Measurements from ENCODE around the gene SLC16A6. TPM values are rescaled to one million over a fixed set of nuclear protein-coding genes. Genes with fewer than 3 reads are reported as not detected.
"Not testable (repeated sequence)": the region's sequence is repeated elsewhere in the genome, so short reads cannot be mapped to it uniquely, and the experiment has no call there.

The SLC16A6 gene
- polyA plus RNA-seq, 3 donors, result 12.3 to 24.7 (median 14.0) TPM

GRCh38 chr17:68277807-68278206 is 13.1 kb downstream of the SLC16A6 start:
- peaks cover 86 to 98% of the 10 kb centered on the region in 2 donors for H3K36me3 Mint-ChIP-seq
- H3K27me3 Mint-ChIP-seq (ENCODE audit: low read depth in 3 of 3), result no peaks in the 10 kb centered on the region
- Histone ChIP-seq H3K4me2 (replicated peaks; ENCODE audit: extremely low read depth, low read length, poor library complexity, severe bottlenecking) (no peak overlapping the region), H3K9me3 (replicated peaks in 1 of 2; ENCODE audit: control insufficient read depth in 1 of 2, insufficient read depth in 1 of 2, low read length in 2 of 2) (no peaks in the 10 kb centered on the region), H3K4me3 (replicated peaks in 1 of 3; ENCODE audit: low read depth in 2 of 3, low read length in 3 of 3) (no peak overlapping the region), H3K36me3 (replicated peaks in 1 of 2; ENCODE audit: control insufficient read depth in 1 of 2, insufficient read depth in 2 of 2, low read length in 2 of 2) (peaks cover 70 to 94% of the 10 kb centered on the region in 2 donors), H4K20me1 (ENCODE audit: insufficient read depth, low read length) (peaks cover 90% of the 10 kb centered on the region), H3K27me3 (ENCODE audit: control insufficient read depth in 2 of 2, insufficient read depth in 2 of 2, low read length in 2 of 2) (no peaks in the 10 kb centered on the region), H3K79me2 (ENCODE audit: insufficient read depth, low read length) (peaks cover 33% of the 10 kb centered on the region), H3K4me1 (ENCODE audit: control insufficient read depth in 1 of 2, insufficient read depth in 2 of 2, low read length in 2 of 2) (no peaks in the 10 kb centered on the region), H3K27ac (ENCODE audit: low read depth in 1 of 2, low read length in 2 of 2) (no peak overlapping the region), H3K9ac (ENCODE audit: insufficient read depth, low read length, poor library complexity, severe bottlenecking) (no peak overlapping the region), H2AFZ (ENCODE audit: insufficient read depth, low read depth, low read length, poor library complexity, severe bottlenecking) (no peak overlapping the region)
- DNase-seq, result no peak
- 100% methylated on average over 2 of the region's 5 CpGs for WGBS (ENCODE audit: insufficient coverage)
- H3K27ac Mint-ChIP-seq, result no peak overlapping the region
- TF ChIP-seq CTCF (IDR thresholded peaks at IDR 0.05), result no peak
- intact Hi-C loops (cut with micrococcal nuclease), result loop anchor here in 1 of 2 donors (10.0 kb wide), 1 partner anchor 117 kb away; no protein-coding TSS in a partner anchor
- peaks cover 3 to 13% (median 7%) of the 10 kb centered on the region in 7 donors for H3K9me3 Mint-ChIP-seq
- H3K4me3 Mint-ChIP-seq, result no peak overlapping the region
- H3K4me1 Mint-ChIP-seq, result peaks cover 11% of the 10 kb centered on the region

GRCh38 chr17:68276339-68276738 is 14.6 kb downstream of the SLC16A6 start:
- H2AFZ ChIP-seq (ENCODE audit: insufficient read depth, low read depth, low read length, poor library complexity, severe bottlenecking); H3K27ac ChIP-seq (ENCODE audit: low read depth in 1 of 2, low read length in 2 of 2); H3K4me3 Mint-ChIP-seq; H3K9me3 ChIP-seq (replicated peaks in 1 of 2; ENCODE audit: control insufficient read depth in 1 of 2, insufficient read depth in 1 of 2, low read length in 2 of 2); H3K27me3 Mint-ChIP-seq (ENCODE audit: low read depth in 3 of 3); H3K9ac ChIP-seq (ENCODE audit: insufficient read depth, low read length, poor library complexity, severe bottlenecking); H3K27ac Mint-ChIP-seq; H3K4me1 ChIP-seq (ENCODE audit: control insufficient read depth in 1 of 2, insufficient read depth in 2 of 2, low read length in 2 of 2); DNase-seq; H3K4me2 ChIP-seq (replicated peaks; ENCODE audit: extremely low read depth, low read length, poor library complexity, severe bottlenecking); H3K4me3 ChIP-seq (replicated peaks in 1 of 3; ENCODE audit: low read depth in 2 of 3, low read length in 3 of 3); H3K27me3 ChIP-seq (ENCODE audit: control insufficient read depth in 2 of 2, insufficient read depth in 2 of 2, low read length in 2 of 2): not testable (repeated sequence)
- peaks cover 3 to 11% (median 7%) of the 10 kb centered on the region in 7 donors for H3K9me3 Mint-ChIP-seq
- intact Hi-C loops (cut with micrococcal nuclease), result loop anchor here in 1 of 2 donors (10.0 kb wide), 1 partner anchor 118 kb away; no protein-coding TSS in a partner anchor
- Histone ChIP-seq H4K20me1 (ENCODE audit: insufficient read depth, low read length) (peaks cover 92% of the 10 kb centered on the region), H3K79me2 (ENCODE audit: insufficient read depth, low read length) (peaks cover 26% of the 10 kb centered on the region), H3K36me3 (replicated peaks in 1 of 2; ENCODE audit: control insufficient read depth in 1 of 2, insufficient read depth in 2 of 2, low read length in 2 of 2) (peaks cover 79 to 98% of the 10 kb centered on the region in 2 donors)
- peaks cover 86 to 98% of the 10 kb centered on the region in 2 donors for H3K36me3 Mint-ChIP-seq
- peaks cover 11% of the 10 kb centered on the region for H3K4me1 Mint-ChIP-seq
- no CpG with 5 or more reads among the region's 3 CpGs for WGBS (ENCODE audit: insufficient coverage)
